K562 (cell line): Measurements from ENCODE around the gene TMEM252. TPM values are rescaled to one million over a fixed set of nuclear protein-coding genes. Genes with fewer than 3 reads are reported as not detected.
A peak's percentile ranks its signal among the peaks of the same experiment; 100 is the strongest.

Source experiments
- ARID3A ChIP-seq: IDR thresholded peaks from 2 replicates; pipeline ENCODE4 v1.6.1; 2012; ENCODE audit warnings: low read depth, low read length, improper control_type of control experiment, borderline replicate concordance
- E2F6 ChIP-seq, 2 experiments: IDR thresholded peaks; 2 replicates each; pipeline ENCODE4 v1.6.1; 2011; ENCODE audit warnings: borderline replicate concordance in 1 of 2, control low read depth in 1 of 2, low read depth in 1 of 2, low read length in 1 of 2, mild to moderate bottlenecking in 1 of 2, mixed read lengths in 1 of 2, moderate library complexity in 1 of 2; ENCODE audit not compliant: insufficient read depth in 1 of 2, insufficient read length in 1 of 2, poor library complexity in 1 of 2, severe bottlenecking in 1 of 2; ENCODE audit errors: extremely low read depth in 1 of 2
- FOXK2 ChIP-seq, 2 experiments: fragments of 450-650 bp; IDR thresholded peaks in 1 of 2; conservative IDR thresholded peaks in 1 of 2; 2 replicates each; pipeline ENCODE4 v1.6.1; 2016; ENCODE audit warnings: low read depth in 2 of 2, mild to moderate bottlenecking in 1 of 2
- KAT8 ChIP-seq: fragments of 450-650 bp; IDR thresholded peaks from 2 replicates; pipeline ENCODE4 v1.6.1; 2016; ENCODE audit warnings: low read depth, mild to moderate bottlenecking
- L3MBTL2 ChIP-seq: fragments of 450-650 bp; IDR thresholded peaks from 2 replicates; pipeline ENCODE4 v1.6.1; 2016; ENCODE audit warnings: mild to moderate bottlenecking, moderate library complexity
- MCM7 ChIP-seq, 2 experiments: fragments of 450-650 bp; IDR thresholded peaks; 2 replicates each; pipeline ENCODE4 v1.6.1; 2016 to 2018
- NFE2L1 ChIP-seq: fragments of 450-650 bp; IDR thresholded peaks from 2 replicates; pipeline ENCODE4 v1.6.1; 2016; ENCODE audit warnings: missing genetic modification characterization, low read depth, mild to moderate bottlenecking, missing compliant biosample characterization, moderate library complexity, borderline replicate concordance
- PRDM10 ChIP-seq: fragments of 450-650 bp; IDR thresholded peaks from 2 replicates; pipeline ENCODE4 v1.6.1; 2018; ENCODE audit not compliant: partially characterized antibody
- SMC3 ChIP-seq: conservative IDR thresholded peaks from 2 replicates; pipeline ENCODE4 v1.6.1; 2011; ENCODE audit warnings: low read depth, low read length, improper control_type of control experiment; ENCODE audit not compliant: insufficient read depth
- ZNF766 ChIP-seq: fragments of 200-800 bp; sonication (Bioruptor generic); conservative IDR thresholded peaks from 2 replicates; pipeline ENCODE4 v1.6.1; 2016; ENCODE audit warnings: missing genetic modification characterization, missing compliant biosample characterization
- polyA plus RNA-seq, 8 experiments: library from polyadenylated mRNA; depleted of rRNA in 4 of 8; stranded (reverse) in 5 of 8; unstranded in 3 of 8; fragments of >200 nt; fragmentation: Nextera tagmentation in 2 of 8; fragmentation: Illumina TruSeq in 1 of 8; extraction: Ambion mirVana in 2 of 8; extraction: Trizol in 1 of 8; gene quantifications; 2 replicates each; pipeline versions ENCODE4 v1.2.1 to v1.2.3, GENCODE V29; 2011 to 2014; ENCODE audit warnings: inconsistent platforms in 1 of 8, missing spikeins in 1 of 8
- total RNA-seq, 7 experiments: library from RNA; depleted of rRNA in 6 of 7; stranded (reverse); fragments of >200 nt in 6 of 7; fragmentation: Illumina TruSeq in 2 of 7; extraction: Trizol in 2 of 7; gene quantifications; 2 replicates each; pipeline versions ENCODE4 v1.2.1 to v1.2.3, GENCODE V29; 2011 to 2021; ENCODE audit warnings: low replicate concordance in 1 of 7
- TF ChIP-seq, protein P1 (sequence below): fragments of 250-450 bp; sonication (Bioruptor Pico); IDR thresholded peaks from 2 replicates; pipeline ENCODE4 v1.5.0; 2021; ENCODE audit warnings: mild to moderate bottlenecking, moderate library complexity
- TF ChIP-seq, protein P2 (sequence below): fragments of 450-650 bp; formaldehyde crosslinking; conservative IDR thresholded peaks from 2 replicates; pipeline ENCODE4 v1.4.0; 2022; ENCODE audit warnings: mild to moderate bottlenecking, missing genetic modification characterization
- TF ChIP-seq, protein P3 (sequence below): fragments of 250-450 bp; sonication (Bioruptor Pico); IDR thresholded peaks from 2 replicates; pipeline ENCODE4 v1.9.0; 2021; ENCODE audit warnings: mild to moderate bottlenecking

TMEM252 gene
- total and polyA plus RNA-seq, 9 of the 15 experiments (the other 6 are each of a cell fraction or from before 2014, with no cell fraction given) = not detected

GRCh38 chr9:68584189-68585033 lies 43.7 kb upstream of the TMEM252 start (continued):
- TF ChIP-seq, protein P1, sequence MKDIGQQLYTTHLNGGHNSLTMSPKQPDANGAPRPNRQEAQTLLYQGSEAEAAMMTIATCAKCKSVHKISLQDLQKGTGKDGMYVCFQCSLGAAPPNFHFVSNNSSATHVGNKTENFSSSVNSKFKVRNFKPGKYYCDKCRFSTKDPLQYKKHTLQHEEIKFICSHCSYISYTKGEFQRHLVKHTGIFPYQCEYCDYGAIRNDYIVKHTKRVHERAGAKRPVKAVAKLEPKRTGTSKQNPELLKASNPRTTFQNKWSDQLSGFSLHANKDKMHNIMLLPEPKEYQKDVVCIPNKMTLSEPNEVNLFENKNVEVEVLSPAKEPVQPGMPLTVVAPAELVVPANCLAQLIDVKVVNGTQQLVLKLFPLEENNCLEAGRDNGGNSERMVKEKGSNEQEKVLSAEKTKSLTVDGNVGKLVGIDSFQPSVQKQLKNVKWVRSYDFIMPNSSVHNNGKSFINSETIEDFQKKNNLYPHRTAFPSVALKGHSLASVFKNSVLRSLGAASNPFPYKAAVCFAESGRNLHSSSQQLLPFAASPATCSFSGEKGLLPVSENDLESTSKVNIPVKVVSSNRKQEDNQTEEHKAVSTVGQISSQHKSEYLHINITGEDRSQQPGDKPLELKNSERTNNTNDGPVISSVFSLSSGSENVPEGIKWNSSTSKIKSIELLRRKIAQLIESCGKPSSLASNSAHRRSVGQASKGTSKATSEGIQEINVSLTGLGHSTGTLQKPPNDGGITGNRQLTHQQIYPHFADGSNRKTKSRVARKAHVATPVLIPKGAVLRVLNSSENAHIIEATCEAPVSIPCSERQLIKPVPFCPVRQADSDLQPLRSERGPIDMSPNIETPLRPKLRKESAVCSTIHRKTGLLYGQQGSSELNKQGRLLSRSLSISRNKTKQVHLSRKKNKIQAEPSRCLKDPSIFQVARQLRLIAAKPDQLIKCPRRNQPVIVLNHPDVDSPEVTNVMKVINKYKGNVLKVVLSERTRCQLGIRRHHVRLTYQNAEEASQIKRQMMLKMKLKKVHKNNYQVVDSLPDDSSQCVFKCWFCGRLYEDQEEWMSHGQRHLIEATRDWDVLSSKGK (CRISPR knock-in tag) = no peak
- TF ChIP-seq ARID3A (no peak), NFE2L1 (tag) (no peak), KAT8 (no peak), MCM7 (IDR thresholded peaks at IDR 0.05) (no peak), L3MBTL2 (no peak), FOXK2 (conservative IDR thresholded peaks at IDR 0.05 in 1 of 2, IDR thresholded peaks at IDR 0.05 in 1 of 2; ENCODE audit: low read depth in 2 of 2) (no peak), E2F6 (IDR thresholded peaks at IDR 0.05; ENCODE audit: borderline replicate concordance in 1 of 2, extremely low read depth in 1 of 2, insufficient read depth in 1 of 2, insufficient read length in 1 of 2, low read depth in 1 of 2, low read length in 1 of 2, poor library complexity in 1 of 2, severe bottlenecking in 1 of 2) (no peak), SMC3 (peak; percentile 96), PRDM10 (no peak), ZNF766 (no peak)
- TF ChIP-seq, protein P2, sequence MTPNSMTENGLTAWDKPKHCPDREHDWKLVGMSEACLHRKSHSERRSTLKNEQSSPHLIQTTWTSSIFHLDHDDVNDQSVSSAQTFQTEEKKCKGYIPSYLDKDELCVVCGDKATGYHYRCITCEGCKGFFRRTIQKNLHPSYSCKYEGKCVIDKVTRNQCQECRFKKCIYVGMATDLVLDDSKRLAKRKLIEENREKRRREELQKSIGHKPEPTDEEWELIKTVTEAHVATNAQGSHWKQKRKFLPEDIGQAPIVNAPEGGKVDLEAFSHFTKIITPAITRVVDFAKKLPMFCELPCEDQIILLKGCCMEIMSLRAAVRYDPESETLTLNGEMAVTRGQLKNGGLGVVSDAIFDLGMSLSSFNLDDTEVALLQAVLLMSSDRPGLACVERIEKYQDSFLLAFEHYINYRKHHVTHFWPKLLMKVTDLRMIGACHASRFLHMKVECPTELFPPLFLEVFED (CRISPR knock-in tag) = no peak
- TF ChIP-seq, protein P3, sequence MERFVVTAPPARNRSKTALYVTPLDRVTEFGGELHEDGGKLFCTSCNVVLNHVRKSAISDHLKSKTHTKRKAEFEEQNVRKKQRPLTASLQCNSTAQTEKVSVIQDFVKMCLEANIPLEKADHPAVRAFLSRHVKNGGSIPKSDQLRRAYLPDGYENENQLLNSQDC (CRISPR knock-in tag) = no peak
